Astrocyte (in vitro differentiated cells and primary cell): ENCODE results near the gene SLC4A8. TPM values are rescaled to one million over a fixed set of nuclear protein-coding genes. Genes with fewer than 3 reads are reported as not detected.

ENCODE experiments used
- DNase-seq: peaks from one replicate; pipeline ENCODE4 v3.0.0-alpha.2; 2010; ENCODE audit warnings: low read depth
- FAIRE-seq: peaks from 2 replicates; lab custom pipeline; 2011; peaks lifted over from hg19 to GRCh38; lab: Jason Lieb, UNC
- H2AFZ ChIP-seq: 2 replicates; pipeline ENCODE4 v1.6.0; 2012; ENCODE audit warnings: low read depth, low read length, inconsistent platforms
- H3K27ac ChIP-seq: 2 replicates; pipeline ENCODE4 v1.5.1; 2011; ENCODE audit warnings: low read depth, low read length, inconsistent platforms
- H3K27me3 ChIP-seq: 2 replicates; pipeline ENCODE4 v1.6.0; 2011; ENCODE audit warnings: low read length, inconsistent platforms; ENCODE audit not compliant: insufficient read depth
- H3K36me3 ChIP-seq: 2 replicates; pipeline ENCODE4 v1.5.1; 2011; ENCODE audit warnings: low read length, inconsistent platforms; ENCODE audit not compliant: insufficient read depth
- H3K4me1 ChIP-seq: 2 replicates; pipeline ENCODE4 v1.5.1; 2011; ENCODE audit warnings: low read length, inconsistent platforms; ENCODE audit not compliant: insufficient read depth
- H3K4me2 ChIP-seq: 2 replicates; pipeline ENCODE4 v1.6.0; 2012; ENCODE audit warnings: low read length, inconsistent platforms
- H3K4me3 ChIP-seq: 2 replicates; pipeline ENCODE4 v1.5.1; 2011; ENCODE audit warnings: low read depth, mild to moderate bottlenecking, low read length, inconsistent platforms; ENCODE audit not compliant: insufficient read depth
- H3K79me2 ChIP-seq: 2 replicates; pipeline ENCODE4 v1.6.0; 2012; ENCODE audit warnings: mild to moderate bottlenecking, low read length, inconsistent platforms; ENCODE audit not compliant: insufficient read depth
- H3K9ac ChIP-seq: 2 replicates; pipeline ENCODE4 v1.6.0; 2012; ENCODE audit warnings: mild to moderate bottlenecking, low read length, inconsistent platforms
- H3K9me3 ChIP-seq: 2 replicates; pipeline ENCODE4 v1.5.1; 2012; ENCODE audit warnings: low read depth, mild to moderate bottlenecking, low read length, inconsistent platforms; ENCODE audit not compliant: insufficient read depth
- H4K20me1 ChIP-seq: 2 replicates; pipeline ENCODE4 v1.6.0; 2012; ENCODE audit warnings: low read length, inconsistent platforms; ENCODE audit not compliant: insufficient read depth
- H3K27ac Mint-ChIP-seq: one replicate; pipeline ENCODE4 v1.8.0; 2021; ENCODE audit warnings: mild to moderate bottlenecking, mixed read lengths; ENCODE audit not compliant: unreplicated experiment
- H3K27me3 Mint-ChIP-seq: one replicate; pipeline ENCODE4 v1.8.0; 2021; ENCODE audit warnings: low read depth, mixed read lengths; ENCODE audit not compliant: unreplicated experiment
- H3K36me3 Mint-ChIP-seq: one replicate; pipeline ENCODE4 v1.8.0; 2021; ENCODE audit warnings: low read depth, mixed read lengths; ENCODE audit not compliant: unreplicated experiment
- H3K4me1 Mint-ChIP-seq: one replicate; pipeline ENCODE4 v1.8.0; 2021; ENCODE audit warnings: low read depth, mixed read lengths; ENCODE audit not compliant: unreplicated experiment
- H3K4me3 Mint-ChIP-seq: one replicate; pipeline ENCODE4 v1.8.0; 2021; ENCODE audit warnings: mild to moderate bottlenecking, moderate library complexity, mixed read lengths; ENCODE audit not compliant: unreplicated experiment
- H3K9me3 Mint-ChIP-seq: one replicate; pipeline ENCODE4 v1.8.0; 2021; ENCODE audit warnings: mild to moderate bottlenecking, mixed read lengths; ENCODE audit not compliant: unreplicated experiment
- EZH2 ChIP-seq: IDR thresholded peaks from 2 replicates; pipeline ENCODE4 v1.6.1; 2012; ENCODE audit warnings: mild to moderate bottlenecking, low read length, inconsistent platforms; ENCODE audit not compliant: insufficient read depth
- total RNA-seq: library from RNA; stranded (reverse); gene quantifications from 2 replicates; pipeline ENCODE4 v1.2.1, GENCODE V29; 2021
- TF ChIP-seq, protein P1 (sequence below): IDR thresholded peaks from 2 replicates; pipeline ENCODE4 v1.5.1; 2011; ENCODE audit warnings: low read depth, mild to moderate bottlenecking, inconsistent platforms, low read length, moderate library complexity; ENCODE audit not compliant: insufficient read depth

Gene SLC4A8
- total RNA-seq, 1 donor from 2014 or later, result 5.1 TPM

- Mint-ChIP-seq H3K27me3 (peaks cover 25% of the 10 kb centered on the region), H3K4me1 (peaks cover 3% of the 10 kb centered on the region), H3K36me3 (no peaks in the 10 kb centered on the region), H3K4me3 (no peak overlapping the region), H3K27ac (no peak overlapping the region), H3K9me3 (no peaks in the 10 kb centered on the region)
- no peaks in the 10 kb centered on the region for H3K79me2 ChIP-seq
- no peak overlapping the region for H2AFZ ChIP-seq
- no peaks in the 10 kb centered on the region for H3K9me3 ChIP-seq
- H3K36me3 ChIP-seq, result no peaks in the 10 kb centered on the region
- no peaks in the 10 kb centered on the region for H4K20me1 ChIP-seq
- TF ChIP-seq, protein P1, sequence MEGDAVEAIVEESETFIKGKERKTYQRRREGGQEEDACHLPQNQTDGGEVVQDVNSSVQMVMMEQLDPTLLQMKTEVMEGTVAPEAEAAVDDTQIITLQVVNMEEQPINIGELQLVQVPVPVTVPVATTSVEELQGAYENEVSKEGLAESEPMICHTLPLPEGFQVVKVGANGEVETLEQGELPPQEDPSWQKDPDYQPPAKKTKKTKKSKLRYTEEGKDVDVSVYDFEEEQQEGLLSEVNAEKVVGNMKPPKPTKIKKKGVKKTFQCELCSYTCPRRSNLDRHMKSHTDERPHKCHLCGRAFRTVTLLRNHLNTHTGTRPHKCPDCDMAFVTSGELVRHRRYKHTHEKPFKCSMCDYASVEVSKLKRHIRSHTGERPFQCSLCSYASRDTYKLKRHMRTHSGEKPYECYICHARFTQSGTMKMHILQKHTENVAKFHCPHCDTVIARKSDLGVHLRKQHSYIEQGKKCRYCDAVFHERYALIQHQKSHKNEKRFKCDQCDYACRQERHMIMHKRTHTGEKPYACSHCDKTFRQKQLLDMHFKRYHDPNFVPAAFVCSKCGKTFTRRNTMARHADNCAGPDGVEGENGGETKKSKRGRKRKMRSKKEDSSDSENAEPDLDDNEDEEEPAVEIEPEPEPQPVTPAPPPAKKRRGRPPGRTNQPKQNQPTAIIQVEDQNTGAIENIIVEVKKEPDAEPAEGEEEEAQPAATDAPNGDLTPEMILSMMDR, result no peak
- no peak for TF ChIP-seq EZH2
- FAIRE-seq (no peak), DNase-seq (no peak)
- peaks cover 3% of the 10 kb centered on the region for H3K4me1 ChIP-seq
- no peak overlapping the region for H3K4me3 ChIP-seq
- no peak overlapping the region for H3K27ac ChIP-seq
- peaks cover 2% of the 10 kb centered on the region for H3K27me3 ChIP-seq
- H3K9ac ChIP-seq, result no peak overlapping the region
- no peak overlapping the region for H3K4me2 ChIP-seq
Observed at GRCh38 chr12:51528852-51529650, 104.4 kb downstream of the SLC4A8 start.

GRCh38 chr12:51529651-51529970 lies 105.0 kb downstream of the SLC4A8 start:
- no peaks in the 10 kb centered on the region for H4K20me1 ChIP-seq
- peaks cover 2% of the 10 kb centered on the region for H3K27me3 ChIP-seq
- Mint-ChIP-seq H3K27me3 (peaks cover 25% of the 10 kb centered on the region), H3K27ac (no peak overlapping the region), H3K4me1 (peaks cover 1% of the 10 kb centered on the region), H3K36me3 (no peaks in the 10 kb centered on the region), H3K9me3 (no peaks in the 10 kb centered on the region), H3K4me3 (no peak overlapping the region)
- TF ChIP-seq, protein P1, result no peak
- TF ChIP-seq EZH2, result no peak
- H2AFZ ChIP-seq, result no peak overlapping the region
- FAIRE-seq (no peak), DNase-seq (no peak)
- H3K4me1 ChIP-seq, result peaks cover 3% of the 10 kb centered on the region
- no peak overlapping the region for H3K4me2 ChIP-seq
- H3K9ac ChIP-seq, result no peak overlapping the region
- no peaks in the 10 kb centered on the region for H3K9me3 ChIP-seq
- no peak overlapping the region for H3K4me3 ChIP-seq
- no peaks in the 10 kb centered on the region for H3K36me3 ChIP-seq
- no peaks in the 10 kb centered on the region for H3K79me2 ChIP-seq
- no peak overlapping the region for H3K27ac ChIP-seq

- H3K36me3 ChIP-seq, result no peaks in the 10 kb centered on the region
- no peaks in the 10 kb centered on the region for H4K20me1 ChIP-seq
- no peak overlapping the region for H3K9ac ChIP-seq
- H3K79me2 ChIP-seq, result no peaks in the 10 kb centered on the region
- H3K9me3 ChIP-seq, result no peaks in the 10 kb centered on the region
- no peak overlapping the region for H3K4me3 ChIP-seq
- Mint-ChIP-seq H3K36me3 (no peaks in the 10 kb centered on the region), H3K4me1 (no peaks in the 10 kb centered on the region), H3K27ac (no peak overlapping the region), H3K27me3 (peaks cover 25% of the 10 kb centered on the region), H3K4me3 (no peak overlapping the region), H3K9me3 (no peaks in the 10 kb centered on the region)
- peaks cover 3% of the 10 kb centered on the region for H3K4me1 ChIP-seq
- DNase-seq (no peak), FAIRE-seq (no peak)
- TF ChIP-seq, protein P1, result no peak
- TF ChIP-seq EZH2, result no peak
- no peak overlapping the region for H3K27ac ChIP-seq
- H3K4me2 ChIP-seq, result no peak overlapping the region
- H2AFZ ChIP-seq, result no peak overlapping the region
- peaks cover 2% of the 10 kb centered on the region for H3K27me3 ChIP-seq
Observed at GRCh38 chr12:51530208-51530607, 105.6 kb downstream of the SLC4A8 start.
